ENCODE data around the gene PTPN4. TPM values are rescaled to one million over a fixed set of nuclear protein-coding genes. Genes with fewer than 3 reads are reported as not detected.

The PTPN4 gene
- total RNA-seq, 4 donors from 2014 or later: 9.6 to 30.1 (median 18.4) TPM

GRCh38 chr2:119914266-119914665 lies 154.5 kb downstream of the PTPN4 start:
- intact Hi-C loops (cut with DNase I): no loop called here
- 38 to 68% methylated on average over 1 of the region's 1 CpG for WGBS, 2 donors
- Histone ChIP-seq H3K27ac (no peak overlapping the region), H3K9me3 (no peaks in the 10 kb centered on the region), H3K4me3 (no peak overlapping the region), H3K4me1 (no peaks in the 10 kb centered on the region), H3K27me3 (no peaks in the 10 kb centered on the region), H3K36me3 (peaks cover 0 to 14% (median 0%) of the 10 kb centered on the region in 3 donors)
- no peak for DNase-seq
- TF ChIP-seq CTCF (IDR thresholded peaks at IDR 0.05): no peak

GRCh38 chr2:119921825-119922224 lies 162.1 kb downstream of the PTPN4 start:
- peaks cover 0 to 7% (median 0%) of the 10 kb centered on the region in 3 donors for H3K36me3 ChIP-seq
- H3K27me3 ChIP-seq: no peaks in the 10 kb centered on the region
- no peaks in the 10 kb centered on the region for H3K9me3 ChIP-seq
- intact Hi-C loops (cut with DNase I): no loop called here
- no peak for TF ChIP-seq POLR2A (IDR thresholded peaks at IDR 0.05)
- TF ChIP-seq CTCF (IDR thresholded peaks at IDR 0.05): no peak
- no peak for DNase-seq
- no peaks in the 10 kb centered on the region for H3K4me1 ChIP-seq
- no peak overlapping the region for H3K27ac ChIP-seq
- H3K4me3 ChIP-seq: no peak overlapping the region
- WGBS, 2 donors: 83 to 100% methylated on average over 1 of the region's 1 CpG

- H3K4me1 ChIP-seq: no peaks in the 10 kb centered on the region
- TF ChIP-seq POLR2A (IDR thresholded peaks at IDR 0.05): no peak
- TF ChIP-seq CTCF (IDR thresholded peaks at IDR 0.05): no peak
- H3K36me3 ChIP-seq: no peaks in the 10 kb centered on the region
- no peaks in the 10 kb centered on the region for H3K9me3 ChIP-seq
- no peak for DNase-seq
- no peaks in the 10 kb centered on the region for H3K27me3 ChIP-seq
- H3K4me3 ChIP-seq: no peak overlapping the region
- intact Hi-C loops (cut with DNase I): no loop called here
- no peak overlapping the region for H3K27ac ChIP-seq
Measured at GRCh38 chr2:119922699-119923098, 163.0 kb downstream of the PTPN4 start.

- TF ChIP-seq CTCF (IDR thresholded peaks at IDR 0.05) (no peak), POLR2A (IDR thresholded peaks at IDR 0.05) (no peak)
- no peak for DNase-seq
- no peaks in the 10 kb centered on the region for H3K9me3 ChIP-seq
- peaks cover 0 to 19% (median 0%) of the 10 kb centered on the region in 3 donors for H3K36me3 ChIP-seq
- 68 to 81% methylated on average over 2 of the region's 2 CpGs for WGBS, 2 donors
- peak overlapping the region in 1 of 4 donors; percentile 6 for H3K4me3 ChIP-seq
- no peaks in the 10 kb centered on the region for H3K27me3 ChIP-seq
- no peaks in the 10 kb centered on the region for H3K4me1 ChIP-seq
- intact Hi-C loops (cut with DNase I): no loop called here
- no peak overlapping the region for H3K27ac ChIP-seq
Measured at GRCh38 chr2:119929537-119929936, 169.8 kb downstream of the PTPN4 start.

- intact Hi-C loops (cut with DNase I): no loop called here
- WGBS, 2 donors: 97 to 98% methylated on average over 2 of the region's 2 CpGs
- Histone ChIP-seq H3K9me3 (no peaks in the 10 kb centered on the region), H3K36me3 (peaks cover 0 to 50% (median 0%) of the 10 kb centered on the region in 3 donors), H3K4me1 (no peaks in the 10 kb centered on the region), H3K27ac (no peak overlapping the region), H3K4me3 (no peak overlapping the region), H3K27me3 (no peaks in the 10 kb centered on the region)
- no peak for DNase-seq
- TF ChIP-seq POLR2A (IDR thresholded peaks at IDR 0.05) (no peak), CTCF (IDR thresholded peaks at IDR 0.05) (no peak)
Measured at GRCh38 chr2:119932809-119933208, 173.1 kb downstream of the PTPN4 start.

Data from esophagus squamous epithelium (tissue), 5 donors.